ENCODE measurements around the gene RGMB. TPM values are rescaled to one million over a fixed set of nuclear protein-coding genes. Genes with fewer than 3 reads are reported as not detected.

RGMB gene
- total RNA-seq, 1 donor from 2014 or later = 14.3 TPM

DNA sequence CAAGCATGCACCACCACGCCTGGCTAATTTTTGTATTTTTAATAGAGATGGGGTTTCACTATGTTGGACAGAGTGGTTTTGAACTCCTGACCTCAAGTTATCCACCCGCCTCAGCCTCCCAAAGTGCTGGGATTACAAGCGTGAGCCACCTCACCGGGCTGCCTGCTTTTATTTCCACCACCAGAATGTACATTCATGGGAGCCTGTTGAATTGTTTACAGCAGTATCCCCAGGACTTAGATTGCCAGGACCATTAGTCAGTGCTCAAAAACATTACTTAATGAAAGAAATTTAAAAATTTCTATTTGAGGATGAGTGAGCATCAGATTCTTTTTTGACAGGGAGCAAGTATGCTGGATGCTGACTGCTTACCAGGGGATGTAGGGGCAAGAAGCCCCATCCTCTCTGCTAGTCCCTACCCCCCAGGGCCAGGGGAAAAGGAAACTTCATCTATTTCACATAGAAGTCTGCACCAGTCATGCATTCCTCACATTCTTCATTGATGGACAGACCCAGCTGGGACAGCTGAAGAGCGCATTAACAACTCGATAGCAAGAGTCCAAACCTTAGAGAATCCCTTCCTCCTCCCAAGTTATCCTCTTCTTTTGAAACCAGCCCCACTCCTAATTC lies 10.3 kb upstream of the RGMB start:
- DNase-seq (no peak), ATAC-seq (no peak)
- intact Hi-C loops (cut with micrococcal nuclease) = no loop called here

DNA sequence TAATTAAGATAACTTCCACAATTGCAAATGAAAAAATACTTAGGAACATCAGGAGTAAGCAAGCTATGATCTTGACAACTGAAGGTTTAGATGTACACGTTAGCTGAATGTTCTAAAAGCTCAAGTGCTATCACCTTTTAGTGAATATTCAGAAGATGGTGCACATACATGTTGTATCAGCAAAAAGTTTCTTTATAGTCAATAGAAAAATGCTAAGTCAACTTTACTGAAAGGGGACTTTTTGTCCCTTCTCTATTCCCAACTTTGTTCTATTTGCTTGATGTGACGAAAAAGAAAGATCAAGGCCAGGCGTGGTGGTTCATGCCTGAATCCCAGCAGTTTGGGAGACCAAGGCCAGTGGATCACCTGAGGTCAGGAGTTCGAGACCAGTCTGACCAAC lies 7.6 kb upstream of the RGMB start:
- DNase-seq (no peak), ATAC-seq (no peak)
- intact Hi-C loops (cut with micrococcal nuclease) = no loop called here

DNA sequence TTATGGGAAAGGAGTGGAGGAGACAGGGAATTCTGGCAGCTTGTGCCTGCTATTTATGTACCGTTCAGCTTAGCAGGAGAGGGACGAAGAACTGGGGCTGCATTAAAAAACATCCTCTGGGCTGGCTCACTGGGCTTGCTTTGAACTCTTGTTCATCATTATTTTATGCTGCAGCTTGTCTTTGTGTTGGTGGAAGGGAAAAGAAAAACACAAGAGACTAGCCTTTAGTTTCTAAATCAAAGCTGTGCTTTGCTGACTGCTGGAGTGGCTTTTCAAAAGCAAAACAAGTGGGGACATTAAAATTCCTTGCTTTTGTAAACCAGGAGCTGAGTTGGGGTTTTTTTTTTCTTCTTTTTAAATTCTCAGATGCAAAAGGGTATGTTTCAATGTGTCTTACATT lies 5.9 kb upstream of the RGMB start:
- ATAC-seq (no peak), DNase-seq (no peak)
- intact Hi-C loops (cut with micrococcal nuclease) = no loop called here

DNA sequence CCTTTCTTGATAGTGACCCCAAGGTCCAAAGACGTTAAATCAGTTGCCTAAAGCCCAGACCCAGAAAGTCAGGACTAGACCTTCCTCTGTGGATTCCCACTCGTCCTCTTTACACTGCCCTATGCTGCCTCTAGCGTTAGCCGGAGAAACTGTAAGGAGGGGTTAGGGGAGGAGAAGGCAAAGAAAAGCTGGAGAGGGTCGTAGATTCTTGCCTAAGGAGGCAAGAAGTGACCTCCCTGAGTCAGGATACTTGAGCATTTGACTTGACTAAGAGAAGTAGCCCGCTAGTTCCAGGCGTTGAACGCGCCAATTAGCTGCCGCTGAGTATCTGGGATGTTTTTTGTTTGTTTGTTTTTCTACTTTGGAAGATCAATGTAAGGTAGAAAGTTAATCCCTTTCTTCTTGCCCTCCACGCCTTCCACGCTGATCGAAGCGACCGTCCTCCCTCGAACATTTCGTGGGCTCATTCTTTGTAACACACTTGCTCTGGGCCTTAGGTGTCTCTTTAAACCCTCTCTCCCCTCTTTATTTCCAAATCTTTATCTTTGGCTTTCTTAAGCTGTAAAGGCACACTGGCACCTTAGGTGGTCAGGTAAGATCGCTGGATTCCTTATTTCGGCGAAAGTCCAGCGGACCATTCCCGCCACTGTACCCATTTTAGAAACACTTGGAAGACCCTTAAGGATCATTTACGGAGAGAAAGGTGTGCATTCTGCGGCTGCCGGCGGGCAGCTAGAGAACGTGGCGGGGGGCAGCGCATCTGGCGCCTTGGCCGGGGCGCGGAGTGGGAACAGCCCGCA lies 5.1 kb upstream of the RGMB start:
- DNase-seq (no peak), ATAC-seq (peak; percentile 48)
- intact Hi-C loops (cut with micrococcal nuclease) = no loop called here

DNA sequence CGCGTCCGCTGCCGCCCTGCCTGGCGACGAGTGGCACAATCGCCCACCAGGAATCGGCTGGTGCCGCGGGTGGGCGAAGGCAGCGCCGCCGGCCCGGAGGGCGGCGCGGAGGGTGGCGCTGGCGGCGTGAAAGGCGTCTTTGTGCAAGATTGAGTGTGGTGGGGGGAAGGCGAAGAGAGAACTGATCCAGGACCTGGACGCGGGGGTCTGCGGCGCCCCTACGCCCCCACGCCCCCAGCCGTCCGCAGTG lies 4.6 kb upstream of the RGMB start:
- ATAC-seq (no peak), DNase-seq (peak; percentile 33)
- intact Hi-C loops (cut with micrococcal nuclease) = no loop called here

DNA sequence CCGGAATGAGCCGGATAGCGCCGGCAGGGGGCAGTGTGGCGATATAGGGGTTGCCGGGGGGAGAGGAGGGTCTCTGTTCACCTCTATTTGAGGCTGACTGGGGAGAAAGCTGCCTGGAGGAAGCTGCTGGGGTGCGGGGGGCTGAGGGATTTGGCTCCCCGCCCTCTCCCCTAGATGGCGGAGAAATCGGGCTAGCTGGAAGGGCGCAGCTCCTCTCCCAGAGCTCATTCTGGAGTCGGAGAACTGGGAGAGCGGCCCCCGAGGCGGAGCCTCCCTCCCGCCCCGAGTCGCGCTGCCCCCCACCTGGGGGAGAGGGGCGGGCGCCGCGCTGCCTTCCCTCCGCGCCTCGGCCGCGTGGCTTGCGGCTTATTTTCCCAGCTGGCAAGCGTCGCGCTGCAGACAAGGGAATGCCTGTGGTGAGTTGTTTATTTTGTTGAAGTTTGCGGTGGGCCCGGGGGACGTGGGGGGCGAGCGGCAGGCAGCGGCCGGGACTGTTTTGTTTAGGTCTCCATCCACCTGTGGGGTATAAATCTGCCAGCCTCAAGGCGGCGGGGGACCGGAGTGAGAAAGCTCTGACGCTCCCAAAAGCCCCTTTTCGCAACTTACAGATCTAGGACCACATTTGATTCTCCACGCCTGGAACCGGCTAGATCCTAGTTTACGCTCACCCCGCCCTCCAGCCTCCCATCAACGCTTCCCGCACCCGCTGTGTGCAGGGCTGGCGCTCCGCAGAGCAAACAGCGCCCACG lies 4.1 kb upstream of the RGMB start:
- ATAC-seq (no peak), DNase-seq (peak; percentile 73)
- intact Hi-C loops (cut with micrococcal nuclease) = no loop called here

DNA sequence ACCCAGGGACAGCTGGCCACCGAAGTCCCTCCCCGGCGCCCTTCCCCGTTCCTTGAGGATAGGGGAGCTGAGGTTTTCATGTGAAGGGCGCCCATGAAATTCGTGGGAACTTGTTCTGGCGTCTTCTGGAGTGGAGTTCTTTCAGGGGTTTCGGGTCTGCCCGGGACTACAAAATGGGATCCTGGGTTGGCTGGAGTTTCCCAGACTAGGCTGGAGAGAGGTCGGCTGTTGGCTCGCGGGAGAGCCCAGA lies 3.6 kb upstream of the RGMB start:
- no peak for ATAC-seq
- intact Hi-C loops (cut with micrococcal nuclease) = no loop called here
- DNase-seq = no peak

DNA sequence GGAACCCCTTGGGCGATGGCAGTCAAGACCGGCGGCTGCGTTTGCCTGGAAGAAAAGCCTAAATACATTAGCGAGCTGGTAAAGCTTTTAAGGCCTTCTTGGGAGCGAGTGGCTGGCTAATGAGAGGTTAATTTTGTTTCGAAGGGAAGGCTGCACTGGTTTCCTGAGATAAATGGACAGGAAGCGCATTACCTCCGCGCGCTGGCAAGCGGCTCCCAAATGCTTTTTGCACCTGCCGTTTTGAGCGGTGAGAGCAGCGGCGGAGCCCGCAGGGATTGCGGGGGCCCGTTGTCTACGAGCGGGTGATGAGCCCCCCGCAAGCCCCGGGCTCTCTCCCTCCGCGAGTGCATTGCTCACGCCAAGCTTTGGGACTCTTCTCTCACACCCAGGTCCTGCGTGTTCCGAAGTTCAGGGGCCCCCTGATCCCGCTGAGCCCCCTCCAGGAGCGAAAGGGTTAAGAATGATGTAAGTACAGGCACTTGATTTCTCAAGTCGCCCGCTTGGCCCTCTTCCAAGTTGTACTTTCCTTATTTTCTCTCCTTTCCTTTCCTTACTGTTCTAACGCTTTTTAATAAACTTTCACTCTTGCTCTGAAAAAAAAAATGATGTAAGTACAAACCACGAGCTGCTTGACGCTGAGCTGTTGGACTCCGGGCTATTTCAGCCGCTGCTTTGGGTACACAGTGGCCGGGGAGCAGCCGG lies 3.1 kb upstream of the RGMB start:
- ATAC-seq (no peak), DNase-seq (peak; percentile 51)
- intact Hi-C loops (cut with micrococcal nuclease) = no loop called here

DNA sequence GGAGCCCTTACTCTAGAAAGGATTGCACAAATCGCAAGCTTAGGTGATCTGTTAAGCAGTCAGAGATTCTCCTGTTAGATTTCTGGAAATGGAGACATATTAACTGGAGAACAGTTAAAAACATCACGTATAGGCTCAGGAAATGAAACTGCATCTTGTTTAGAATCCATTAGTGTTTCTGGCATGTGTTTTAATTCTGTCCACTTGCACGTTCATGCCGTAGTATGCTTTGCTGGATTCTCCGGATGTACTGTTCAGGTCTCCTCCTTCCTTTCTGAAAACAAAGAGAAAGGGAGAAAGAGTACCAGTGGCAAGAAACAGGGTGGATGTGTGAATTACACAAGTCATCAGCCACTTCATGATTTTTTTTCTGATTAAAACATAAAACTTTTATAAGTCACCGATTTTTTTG lies 2.5 kb upstream of the RGMB start:
- no peak for ATAC-seq
- DNase-seq = no peak
- intact Hi-C loops (cut with micrococcal nuclease) = no loop called here

DNA sequence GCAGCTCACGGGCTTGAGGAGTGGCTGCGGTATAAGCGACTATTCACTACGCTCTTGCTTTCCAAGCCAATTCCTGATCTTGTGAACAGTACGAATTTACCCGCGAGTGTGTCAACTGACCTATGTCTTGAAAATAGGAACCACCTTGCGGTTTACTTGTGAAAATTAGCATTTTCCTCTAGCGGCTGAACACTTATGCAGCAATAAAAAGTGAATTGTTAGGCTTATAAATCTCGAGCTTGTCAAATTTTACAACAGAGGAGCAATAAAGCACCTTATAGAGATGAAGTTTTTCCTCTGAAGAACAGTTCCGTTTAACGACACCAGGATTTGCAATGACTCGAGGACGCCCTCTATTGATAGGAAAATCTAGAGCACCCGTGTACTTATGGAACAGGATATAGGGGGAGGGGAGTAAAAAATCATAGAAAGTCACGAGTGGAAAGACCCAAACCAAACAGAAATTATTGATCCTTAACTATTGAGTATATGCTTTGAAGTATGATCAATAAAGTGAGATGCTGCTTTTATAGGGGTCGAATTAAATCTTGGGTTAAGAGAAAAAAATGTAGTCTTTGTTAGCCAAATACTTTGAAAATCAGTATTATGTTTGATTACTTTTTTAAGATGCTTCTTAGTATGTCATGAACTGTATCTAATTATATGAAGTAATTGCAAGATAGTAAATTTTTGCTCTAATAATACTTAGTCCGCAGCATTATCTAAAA lies 1.9 kb upstream of the RGMB start:
- no peak for DNase-seq
- intact Hi-C loops (cut with micrococcal nuclease) = no loop called here

DNA sequence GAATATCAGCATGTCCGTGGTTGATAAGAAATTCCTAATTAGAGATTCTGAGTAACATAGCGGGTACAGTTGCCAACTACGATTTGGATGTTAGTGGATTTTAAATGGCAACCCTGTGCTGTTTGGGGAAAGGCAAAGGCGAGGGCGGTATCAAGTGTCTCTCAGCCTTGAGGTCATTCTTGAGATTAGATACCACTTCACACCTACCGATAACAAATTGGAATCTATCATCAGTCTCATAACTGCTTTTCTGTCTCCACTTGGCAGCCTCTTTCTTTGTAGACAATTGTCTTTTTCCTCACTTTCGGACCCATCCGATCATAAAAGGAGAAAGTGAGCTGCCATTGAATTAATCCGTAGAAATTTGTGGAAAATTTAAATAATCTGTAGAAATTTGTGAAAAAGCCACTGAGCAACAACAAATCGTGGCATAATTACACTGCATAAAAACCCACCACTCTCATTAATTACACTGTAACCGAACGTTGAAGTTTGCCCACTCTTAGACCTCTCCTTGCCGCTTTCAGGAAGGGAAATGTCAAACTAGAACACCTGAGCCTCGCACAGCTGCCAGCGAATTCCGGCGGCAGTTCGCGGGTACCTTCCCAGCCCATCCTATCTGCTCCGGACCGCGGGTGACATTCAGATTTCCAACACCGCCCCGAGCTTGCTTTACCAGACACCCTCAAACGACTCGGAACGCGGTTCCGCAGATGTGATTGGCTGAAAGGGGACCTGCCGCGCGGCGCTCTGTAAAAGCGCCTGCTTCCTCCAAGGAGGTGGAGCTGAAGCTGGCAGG lies 849 bp upstream of the RGMB start:
- DNase-seq (peak; percentile 83), ATAC-seq (peak; percentile 62)
- intact Hi-C loops (cut with micrococcal nuclease) = no loop called here

More for the DNA sequence above, 1.9 kb upstream of the RGMB start:
- peak; percentile 11 for ATAC-seq

DNA sequence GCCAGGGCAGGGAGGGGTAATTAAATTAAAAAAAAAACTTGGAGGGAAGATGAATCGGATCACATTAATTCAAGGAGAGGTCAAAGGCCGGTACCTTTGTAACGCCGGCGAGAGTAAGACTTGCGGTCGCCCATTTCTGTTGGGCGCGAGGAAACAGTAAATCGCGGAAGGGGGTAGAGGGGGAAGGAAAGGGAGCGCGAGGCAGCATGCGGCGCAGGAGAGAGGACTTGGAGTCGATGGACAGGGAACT lies 324 bp upstream of the RGMB start:
- intact Hi-C loops (cut with micrococcal nuclease) = no loop called here
- DNase-seq = no peak
- ATAC-seq = no peak

DNA sequence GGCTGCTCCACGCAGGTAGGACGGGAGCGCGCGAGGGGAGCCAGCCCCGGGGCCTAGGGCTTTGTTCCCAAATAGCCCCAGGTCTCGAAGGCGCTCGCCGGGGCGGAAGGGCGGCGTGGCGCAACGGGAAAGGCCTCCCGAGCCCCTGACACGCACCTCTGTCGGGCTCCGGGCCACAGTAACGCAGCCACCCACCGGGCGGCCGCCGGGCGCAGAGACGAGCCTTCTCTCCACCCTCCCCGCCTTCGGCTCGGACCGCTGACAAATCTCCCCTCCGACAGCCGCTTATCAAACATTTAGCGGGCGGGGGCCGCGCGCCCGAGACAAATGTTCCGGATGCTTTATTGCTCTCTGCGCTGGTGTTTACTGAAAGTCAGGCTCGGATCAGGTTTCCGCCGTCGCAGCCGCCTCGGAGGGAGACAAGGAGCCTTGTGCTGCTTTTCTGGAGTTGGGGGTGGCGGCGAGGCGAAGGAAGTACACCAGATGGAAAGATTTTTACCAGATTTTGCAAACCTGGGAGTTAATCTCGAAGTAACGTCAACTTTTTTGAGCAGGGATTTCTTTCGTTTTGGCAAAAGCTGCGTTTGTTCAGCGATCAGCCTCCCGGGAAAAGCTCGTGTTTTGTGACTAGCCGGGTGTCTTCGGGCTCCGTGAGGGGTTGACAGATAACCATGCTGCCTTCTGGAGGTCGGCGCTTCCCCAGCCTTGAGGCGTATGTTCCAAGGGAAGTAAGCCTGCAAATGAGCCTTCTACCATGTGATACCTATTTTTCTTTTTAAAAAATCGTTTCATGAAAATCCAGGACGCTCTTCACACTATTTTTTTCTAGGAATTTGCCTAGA lies 950 bp downstream of the RGMB start:
- ATAC-seq (peak; percentile 19), DNase-seq (peak; percentile 70)
- intact Hi-C loops (cut with micrococcal nuclease) = no loop called here

DNA sequence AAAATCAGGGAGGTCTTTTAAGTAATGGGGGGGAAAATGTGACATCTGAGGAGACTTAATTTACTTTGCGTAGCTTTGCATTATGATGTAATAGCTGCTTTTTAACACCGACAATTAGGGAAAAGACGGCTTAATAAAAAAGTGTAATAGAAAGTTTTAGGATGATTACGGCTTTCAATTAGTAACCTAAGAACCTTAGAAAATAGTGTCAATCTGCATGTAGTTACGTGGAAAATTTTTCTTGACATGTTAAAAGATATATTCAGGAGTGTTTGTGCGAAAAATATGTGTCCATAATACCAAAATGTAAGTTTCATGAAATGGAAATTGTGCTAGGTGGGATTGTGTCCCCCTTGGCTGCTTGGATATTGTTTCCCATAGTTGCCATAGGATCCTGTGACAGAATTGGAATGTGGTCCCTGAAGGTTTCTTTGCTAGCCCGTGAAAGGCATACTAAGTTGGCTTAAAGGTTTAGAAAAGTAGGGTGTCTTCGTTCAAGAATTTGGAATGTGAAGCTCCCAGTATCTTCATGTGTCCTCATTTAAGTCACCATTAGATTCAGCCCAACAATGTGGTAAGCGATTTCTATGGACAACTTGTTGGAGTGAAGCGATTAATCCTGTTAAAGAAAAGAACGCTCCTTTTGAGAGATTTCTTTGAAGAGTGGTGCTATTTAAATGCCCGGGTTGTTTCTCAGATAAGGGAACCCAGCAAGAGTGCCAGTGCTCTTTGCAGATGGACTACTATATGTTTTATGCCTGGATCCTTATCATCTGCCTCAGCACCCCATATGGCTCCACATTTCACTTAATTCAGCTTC lies 2.0 kb downstream of the RGMB start:
- intact Hi-C loops (cut with micrococcal nuclease) = no loop called here
- ATAC-seq = no peak
- no peak for DNase-seq

DNA sequence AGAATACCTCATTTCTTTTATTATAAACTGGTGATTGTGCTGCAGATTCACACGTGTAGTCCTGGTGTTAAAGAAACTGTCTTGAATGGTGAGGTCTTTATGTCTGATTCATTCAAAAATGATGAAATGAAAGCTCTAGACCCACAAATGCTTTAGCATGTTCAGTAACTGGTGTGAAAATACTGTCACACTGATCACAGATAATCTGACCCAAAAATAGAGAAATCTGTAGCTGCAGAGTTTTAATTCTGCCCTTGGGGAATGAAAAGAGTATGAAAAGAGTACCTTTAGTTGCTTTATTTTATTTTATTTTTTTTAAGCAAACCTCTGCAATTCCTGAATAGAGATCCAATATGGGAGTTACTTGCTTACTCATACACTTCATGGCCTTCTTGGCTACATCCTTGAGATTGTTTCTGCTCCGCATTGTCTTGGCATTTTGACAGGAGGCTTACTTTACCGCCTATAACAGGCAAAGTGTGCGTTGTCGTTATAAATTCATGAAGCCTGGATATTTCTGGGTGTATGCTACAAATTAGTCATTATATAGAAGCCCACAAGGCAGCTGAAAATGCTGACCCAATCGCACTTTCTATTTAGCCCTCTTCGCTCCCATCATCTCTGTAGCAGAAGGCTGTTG lies 2.7 kb downstream of the RGMB start:
- DNase-seq (no peak), ATAC-seq (no peak)
- intact Hi-C loops (cut with micrococcal nuclease) = no loop called here

DNA sequence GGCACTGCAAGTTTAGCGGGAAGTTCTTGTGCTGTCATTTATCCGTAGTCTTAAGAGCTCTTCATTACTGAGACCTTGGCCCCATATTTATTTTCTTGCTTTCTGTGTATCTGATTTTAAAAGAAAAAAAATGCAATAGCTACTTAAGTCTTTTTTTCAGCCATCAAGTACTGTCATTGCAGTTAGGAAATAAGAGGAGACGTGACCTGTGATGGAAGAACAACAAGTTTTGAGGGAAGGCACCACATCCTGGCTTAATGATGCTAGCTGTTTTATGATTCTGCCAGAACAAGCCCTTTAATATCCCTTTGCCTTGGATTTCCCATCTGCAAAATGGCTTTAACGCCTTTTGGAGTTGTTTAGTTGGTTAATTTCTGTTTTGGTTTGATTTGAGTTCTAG lies 3.8 kb downstream of the RGMB start:
- intact Hi-C loops (cut with micrococcal nuclease) = no loop called here
- ATAC-seq = no peak
- DNase-seq = no peak

DNA sequence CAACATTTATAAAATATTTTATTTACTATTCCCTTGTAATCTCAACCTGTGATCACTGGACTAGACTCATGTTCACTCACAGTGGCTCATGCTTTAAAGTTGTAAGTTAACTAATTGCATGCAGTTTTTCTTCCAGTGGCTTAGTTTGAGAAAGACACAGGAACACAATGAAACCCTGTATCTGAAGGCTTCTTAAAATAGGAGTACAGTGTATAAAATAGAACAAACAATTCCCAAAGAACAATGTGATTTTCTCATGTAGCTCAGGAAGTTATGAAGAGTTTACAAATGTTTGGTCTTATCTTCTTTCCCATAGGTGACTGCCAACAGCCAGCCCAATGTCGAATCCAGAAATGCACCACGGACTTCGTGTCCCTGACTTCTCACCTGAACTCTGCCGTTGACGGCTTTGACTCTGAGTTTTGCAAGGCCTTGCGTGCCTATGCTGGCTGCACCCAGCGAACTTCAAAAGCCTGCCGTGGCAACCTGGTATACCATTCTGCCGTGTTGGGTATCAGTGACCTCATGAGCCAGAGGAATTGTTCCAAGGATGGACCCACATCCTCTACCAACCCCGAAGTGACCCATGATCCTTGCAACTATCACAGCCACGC lies 5.9 kb downstream of the RGMB start:
- DNase-seq = no peak
- intact Hi-C loops (cut with micrococcal nuclease) = no loop called here
- ATAC-seq = peak; percentile 59

All from left ventricle myocardium superior (tissue), 1 donor.